ENCODE results near the gene TMEM266.

DNA sequence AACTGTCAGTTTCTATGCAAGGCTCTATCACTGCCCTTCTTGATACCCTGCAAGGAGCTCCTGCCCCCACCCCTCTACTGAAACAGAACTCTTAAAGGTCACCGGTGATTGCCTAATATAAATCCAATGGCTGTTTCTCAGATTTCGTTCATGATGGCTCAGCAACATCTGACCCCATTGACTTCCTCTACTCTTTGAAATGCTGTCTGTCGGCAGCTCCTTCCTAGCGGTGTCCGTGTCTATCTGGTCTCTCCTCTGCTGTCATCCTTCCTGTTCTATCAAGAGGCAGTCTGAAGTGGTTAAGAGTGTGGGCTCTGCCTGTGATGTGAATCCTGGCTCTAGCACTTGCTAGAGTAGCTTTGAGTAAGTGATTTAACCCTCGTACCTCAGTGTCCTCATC, 5.5 kb downstream of the TMEM266 start:
- TF ChIP-seq, protein P1, sequence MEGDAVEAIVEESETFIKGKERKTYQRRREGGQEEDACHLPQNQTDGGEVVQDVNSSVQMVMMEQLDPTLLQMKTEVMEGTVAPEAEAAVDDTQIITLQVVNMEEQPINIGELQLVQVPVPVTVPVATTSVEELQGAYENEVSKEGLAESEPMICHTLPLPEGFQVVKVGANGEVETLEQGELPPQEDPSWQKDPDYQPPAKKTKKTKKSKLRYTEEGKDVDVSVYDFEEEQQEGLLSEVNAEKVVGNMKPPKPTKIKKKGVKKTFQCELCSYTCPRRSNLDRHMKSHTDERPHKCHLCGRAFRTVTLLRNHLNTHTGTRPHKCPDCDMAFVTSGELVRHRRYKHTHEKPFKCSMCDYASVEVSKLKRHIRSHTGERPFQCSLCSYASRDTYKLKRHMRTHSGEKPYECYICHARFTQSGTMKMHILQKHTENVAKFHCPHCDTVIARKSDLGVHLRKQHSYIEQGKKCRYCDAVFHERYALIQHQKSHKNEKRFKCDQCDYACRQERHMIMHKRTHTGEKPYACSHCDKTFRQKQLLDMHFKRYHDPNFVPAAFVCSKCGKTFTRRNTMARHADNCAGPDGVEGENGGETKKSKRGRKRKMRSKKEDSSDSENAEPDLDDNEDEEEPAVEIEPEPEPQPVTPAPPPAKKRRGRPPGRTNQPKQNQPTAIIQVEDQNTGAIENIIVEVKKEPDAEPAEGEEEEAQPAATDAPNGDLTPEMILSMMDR (IDR thresholded peaks at IDR 0.05 in 8 of 11, conservative IDR thresholded peaks at IDR 0.05 in 3 of 11), result no peak
- TF ChIP-seq POLR2A (IDR thresholded peaks at IDR 0.05), result no peak
- no peak for TF ChIP-seq POLR2AphosphoS5 (IDR thresholded peaks at IDR 0.05)

Data from spleen (tissue), 7 donors.